Measurements from ENCODE around the gene PM20D1.

Gene PM20D1

GRCh38 chr1:205811660-205812059 is 38.3 kb downstream of the PM20D1 start:
- peak; percentile 17 for DNase-seq (ENCODE audit: low read depth)
- TF ChIP-seq CTCF (IDR thresholded peaks at IDR 0.05; ENCODE audit: low read length, missing control alignments): no peak
- peak overlapping the region; percentile 61 for H3K4me3 ChIP-seq (replicated peaks; ENCODE audit: low read depth, low read length)

- H3K4me3 ChIP-seq (replicated peaks; ENCODE audit: low read depth, low read length): peak overlapping the region; percentile 7
- DNase-seq (ENCODE audit: low read depth): peak; percentile 45
Observed at GRCh38 chr1:205810448-205811157, 39.3 kb downstream of the PM20D1 start.

GRCh38 chr1:205809942-205810345 is 40.0 kb downstream of the PM20D1 start:
- DNase-seq (ENCODE audit: low read depth): no peak
- TF ChIP-seq CTCF (IDR thresholded peaks at IDR 0.05; ENCODE audit: low read length, missing control alignments): no peak
- no peak overlapping the region for H3K4me3 ChIP-seq (replicated peaks; ENCODE audit: low read depth, low read length)

More at GRCh38 chr1:205810448-205811157, 39.3 kb downstream of the PM20D1 start:
- TF ChIP-seq CTCF (IDR thresholded peaks at IDR 0.05; ENCODE audit: low read length, missing control alignments): peak; percentile 54

- TF ChIP-seq CTCF (IDR thresholded peaks at IDR 0.05; ENCODE audit: low read length, missing control alignments): no peak
- DNase-seq (ENCODE audit: low read depth): no peak
- no peak overlapping the region for H3K4me3 ChIP-seq (replicated peaks; ENCODE audit: low read depth, low read length)
Observed at GRCh38 chr1:205809469-205809868, 40.5 kb downstream of the PM20D1 start.

- H3K4me3 ChIP-seq (replicated peaks; ENCODE audit: low read depth, low read length): no peak overlapping the region
- DNase-seq (ENCODE audit: low read depth): no peak
- TF ChIP-seq CTCF (IDR thresholded peaks at IDR 0.05; ENCODE audit: low read length, missing control alignments): no peak
Observed at GRCh38 chr1:205805082-205805711, 44.7 kb downstream of the PM20D1 start.

- H3K4me3 ChIP-seq (replicated peaks; ENCODE audit: low read depth, low read length): no peak overlapping the region
- DNase-seq (ENCODE audit: low read depth): no peak
- TF ChIP-seq CTCF (IDR thresholded peaks at IDR 0.05; ENCODE audit: low read length, missing control alignments): no peak
Observed at GRCh38 chr1:205804605-205805004, 45.3 kb downstream of the PM20D1 start.

Data from fibroblast of pulmonary artery (primary cell).